Ishikawa (cell line): ENCODE results near the gene NFATC1.

Experiments
- CEBPB ChIP-seq: IDR thresholded peaks from 2 replicates; pipeline ENCODE4 v1.6.1; 2012
- CREB1 ChIP-seq: IDR thresholded peaks from 2 replicates; pipeline ENCODE4 v1.6.1; 2012; ENCODE audit warnings: low read depth
- EGR1 ChIP-seq: IDR thresholded peaks from 2 replicates; pipeline ENCODE4 v1.6.1; 2012
- EP300 ChIP-seq: IDR thresholded peaks from 2 replicates; pipeline ENCODE4 v1.6.1; 2012; ENCODE audit warnings: borderline replicate concordance
- FOXM1 ChIP-seq: IDR thresholded peaks from 2 replicates; pipeline ENCODE4 v1.6.1; 2012; ENCODE audit warnings: low read depth, borderline replicate concordance
- MAX ChIP-seq: IDR thresholded peaks from 2 replicates; pipeline ENCODE4 v1.6.1; 2012
- NFIC ChIP-seq: IDR thresholded peaks from 2 replicates; pipeline ENCODE4 v1.6.1; 2012
- RAD21 ChIP-seq: IDR thresholded peaks from 2 replicates; pipeline ENCODE4 v1.6.1; 2012; ENCODE audit warnings: low read depth
- REST ChIP-seq: IDR thresholded peaks from 2 replicates; pipeline ENCODE4 v1.6.1; 2012; ENCODE audit warnings: low read depth, mild to moderate bottlenecking
- TAF1 ChIP-seq: IDR thresholded peaks from 2 replicates; pipeline ENCODE4 v1.6.1; 2012; ENCODE audit warnings: low read depth, mild to moderate bottlenecking
- TCF12 ChIP-seq: IDR thresholded peaks from 2 replicates; pipeline ENCODE4 v1.6.1; 2012; ENCODE audit warnings: low read depth
- TEAD4 ChIP-seq: IDR thresholded peaks from 2 replicates; pipeline ENCODE4 v1.6.1; 2012
- USF1 ChIP-seq: IDR thresholded peaks from 2 replicates; pipeline ENCODE4 v1.6.1; 2012
- YY1 ChIP-seq: IDR thresholded peaks from 2 replicates; pipeline ENCODE4 v1.6.1; 2012; ENCODE audit warnings: low read depth
- ZBTB7A ChIP-seq: IDR thresholded peaks from 2 replicates; pipeline ENCODE4 v1.6.1; 2012; ENCODE audit warnings: low read depth

NFATC1 gene

GRCh38 chr18:79418236-79418635 is 22.5 kb downstream of the NFATC1 start:
- TF ChIP-seq TAF1 (no peak), FOXM1 (no peak), CREB1 (no peak), EGR1 (no peak), USF1 (no peak), NFIC (no peak), YY1 (no peak), ZBTB7A (no peak), EP300 (no peak), MAX (no peak), TCF12 (no peak), TEAD4 (no peak), RAD21 (no peak), CEBPB (no peak), REST (no peak)

- TF ChIP-seq NFIC (no peak), RAD21 (no peak), YY1 (no peak), EGR1 (no peak), TEAD4 (no peak), USF1 (no peak), ZBTB7A (no peak), EP300 (no peak), CREB1 (no peak), TAF1 (no peak), CEBPB (no peak), FOXM1 (no peak), TCF12 (no peak), REST (no peak), MAX (no peak)
Measured at GRCh38 chr18:79418642-79419041, 22.9 kb downstream of the NFATC1 start.

GRCh38 chr18:79420033-79420745 is 24.5 kb downstream of the NFATC1 start:
- no peak for TF ChIP-seq MAX
- TF ChIP-seq TCF12: no peak
- TF ChIP-seq REST: no peak
- TF ChIP-seq USF1: no peak
- no peak for TF ChIP-seq ZBTB7A
- no peak for TF ChIP-seq EP300
- TF ChIP-seq TEAD4: no peak
- no peak for TF ChIP-seq TAF1
- TF ChIP-seq CREB1: no peak
- TF ChIP-seq FOXM1: no peak
- TF ChIP-seq NFIC: no peak
- no peak for TF ChIP-seq EGR1
- no peak for TF ChIP-seq YY1
- TF ChIP-seq CEBPB: no peak
- no peak for TF ChIP-seq RAD21
